D721Med (cell line): Measurements from ENCODE around the gene SLC25A26.

Experiments
- DNase-seq: peaks from one replicate; pipeline ENCODE4 v3.0.0; 2011; ENCODE audit warnings: low spot score; ENCODE audit not compliant: insufficient read length
- FAIRE-seq: peaks from 2 replicates; lab custom pipeline; 2011; peaks lifted over from hg19 to GRCh38; lab: Jason Lieb, UNC
- TF ChIP-seq, protein P1 (sequence below): IDR thresholded peaks from 2 replicates; pipeline ENCODE4 v1.5.1; 2012; ENCODE audit warnings: mild to moderate bottlenecking, control low read depth; ENCODE audit not compliant: insufficient read depth; ENCODE audit errors: missing control alignments

Gene SLC25A26

DNA sequence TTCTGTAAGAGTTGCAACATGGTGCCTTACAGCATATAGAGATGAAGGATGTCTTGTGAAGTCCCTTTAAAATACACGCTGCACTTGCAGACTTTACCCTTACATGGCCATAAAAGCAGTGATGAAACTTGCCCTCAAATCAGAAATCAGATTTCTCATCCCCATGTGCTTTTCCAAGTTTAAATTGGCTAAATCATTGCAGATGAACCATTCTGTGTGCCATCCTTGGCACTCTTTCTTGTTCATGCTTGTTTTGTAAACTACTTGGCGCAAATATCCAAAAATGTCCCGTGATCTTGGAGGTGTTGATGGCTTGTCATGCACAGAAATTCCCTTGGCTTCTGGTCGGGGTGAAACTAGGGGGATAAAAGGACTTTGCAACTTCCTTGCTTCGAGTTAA, 144.3 kb downstream of the SLC25A26 start:
- no peak for FAIRE-seq
- TF ChIP-seq, protein P1, sequence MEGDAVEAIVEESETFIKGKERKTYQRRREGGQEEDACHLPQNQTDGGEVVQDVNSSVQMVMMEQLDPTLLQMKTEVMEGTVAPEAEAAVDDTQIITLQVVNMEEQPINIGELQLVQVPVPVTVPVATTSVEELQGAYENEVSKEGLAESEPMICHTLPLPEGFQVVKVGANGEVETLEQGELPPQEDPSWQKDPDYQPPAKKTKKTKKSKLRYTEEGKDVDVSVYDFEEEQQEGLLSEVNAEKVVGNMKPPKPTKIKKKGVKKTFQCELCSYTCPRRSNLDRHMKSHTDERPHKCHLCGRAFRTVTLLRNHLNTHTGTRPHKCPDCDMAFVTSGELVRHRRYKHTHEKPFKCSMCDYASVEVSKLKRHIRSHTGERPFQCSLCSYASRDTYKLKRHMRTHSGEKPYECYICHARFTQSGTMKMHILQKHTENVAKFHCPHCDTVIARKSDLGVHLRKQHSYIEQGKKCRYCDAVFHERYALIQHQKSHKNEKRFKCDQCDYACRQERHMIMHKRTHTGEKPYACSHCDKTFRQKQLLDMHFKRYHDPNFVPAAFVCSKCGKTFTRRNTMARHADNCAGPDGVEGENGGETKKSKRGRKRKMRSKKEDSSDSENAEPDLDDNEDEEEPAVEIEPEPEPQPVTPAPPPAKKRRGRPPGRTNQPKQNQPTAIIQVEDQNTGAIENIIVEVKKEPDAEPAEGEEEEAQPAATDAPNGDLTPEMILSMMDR = no peak
- no peak for DNase-seq

DNA sequence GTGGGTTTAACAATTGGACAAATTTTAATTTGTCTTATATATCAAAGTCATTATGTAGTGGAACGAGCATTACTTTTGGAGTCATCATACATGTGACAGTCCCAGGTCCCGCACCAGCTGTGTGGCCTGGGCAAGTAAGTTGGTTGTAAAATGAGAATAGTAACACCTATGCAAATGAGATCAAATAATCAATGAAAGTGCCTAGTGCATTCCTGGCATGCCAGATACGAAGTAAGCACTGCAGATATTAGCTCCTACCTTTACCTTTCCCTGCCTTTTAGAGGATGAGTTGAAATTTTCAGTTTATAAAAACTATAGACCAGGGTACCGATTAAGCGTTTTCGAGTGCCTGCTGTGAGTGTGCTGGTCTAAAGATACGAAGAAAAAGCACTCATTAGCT, 145.9 kb downstream of the SLC25A26 start:
- TF ChIP-seq, protein P1 = no peak
- FAIRE-seq (no peak), DNase-seq (no peak)

DNA sequence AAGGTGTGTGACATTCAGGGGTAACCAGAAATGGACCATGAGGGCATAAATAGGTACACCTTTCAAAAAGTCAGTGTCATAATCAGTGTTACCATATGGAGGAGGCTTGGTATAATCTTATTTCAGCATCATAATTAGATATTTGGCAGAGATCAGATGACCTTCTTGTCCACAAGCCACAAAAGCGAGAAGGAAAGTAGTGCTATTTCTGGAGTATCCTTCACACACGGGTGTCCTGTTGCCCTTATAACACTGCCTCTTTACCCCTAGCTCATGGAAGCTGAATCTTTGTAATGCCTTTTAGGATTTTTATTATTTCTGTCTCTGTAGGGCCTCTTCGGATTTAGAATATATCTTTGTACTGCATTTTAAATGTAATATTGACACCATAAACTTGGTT, 147.2 kb downstream of the SLC25A26 start:
- TF ChIP-seq, protein P1 = no peak
- DNase-seq (no peak), FAIRE-seq (no peak)

DNA sequence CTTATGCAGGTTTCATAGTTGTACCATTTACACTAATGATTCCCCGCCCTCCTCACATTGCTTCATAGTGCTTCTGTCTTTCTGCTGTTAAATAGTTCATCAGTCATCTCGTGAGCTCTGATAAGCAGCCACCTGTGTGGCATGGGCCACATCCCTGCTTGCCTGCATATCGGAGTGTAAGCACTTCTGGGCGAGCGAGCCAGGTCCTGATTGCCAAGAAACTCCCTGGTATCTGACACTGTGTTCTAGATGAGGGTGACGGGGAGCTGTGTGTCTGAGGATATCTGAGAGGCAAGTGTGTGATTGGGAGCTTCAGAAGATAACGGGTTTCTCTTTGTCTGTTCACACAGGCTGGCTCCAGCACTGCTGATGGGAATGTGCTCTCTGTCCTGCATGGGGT, 149.4 kb downstream of the SLC25A26 start:
- TF ChIP-seq, protein P1 = no peak
- DNase-seq = no peak
- FAIRE-seq = no peak

DNA sequence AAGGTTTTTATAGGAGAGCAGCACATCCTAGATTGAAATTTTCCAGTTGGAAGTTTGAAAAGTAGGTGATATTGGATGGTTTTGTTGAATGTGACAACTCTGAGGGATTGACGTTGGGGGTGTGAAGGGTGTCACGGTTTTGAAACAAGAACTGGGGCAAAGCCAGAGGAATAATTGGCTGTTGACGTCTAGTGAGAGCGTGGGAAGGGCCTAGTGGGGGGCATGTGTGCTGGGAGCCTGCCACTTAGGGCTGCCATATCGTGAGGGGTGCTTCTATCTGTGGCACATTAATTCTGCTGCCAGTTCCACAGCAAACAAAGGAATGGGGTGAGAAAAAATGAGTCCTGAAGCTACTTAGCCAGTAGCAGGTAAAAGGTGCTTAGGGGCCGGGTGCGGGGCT, 150.6 kb downstream of the SLC25A26 start:
- FAIRE-seq = no peak
- no peak for DNase-seq

DNA sequence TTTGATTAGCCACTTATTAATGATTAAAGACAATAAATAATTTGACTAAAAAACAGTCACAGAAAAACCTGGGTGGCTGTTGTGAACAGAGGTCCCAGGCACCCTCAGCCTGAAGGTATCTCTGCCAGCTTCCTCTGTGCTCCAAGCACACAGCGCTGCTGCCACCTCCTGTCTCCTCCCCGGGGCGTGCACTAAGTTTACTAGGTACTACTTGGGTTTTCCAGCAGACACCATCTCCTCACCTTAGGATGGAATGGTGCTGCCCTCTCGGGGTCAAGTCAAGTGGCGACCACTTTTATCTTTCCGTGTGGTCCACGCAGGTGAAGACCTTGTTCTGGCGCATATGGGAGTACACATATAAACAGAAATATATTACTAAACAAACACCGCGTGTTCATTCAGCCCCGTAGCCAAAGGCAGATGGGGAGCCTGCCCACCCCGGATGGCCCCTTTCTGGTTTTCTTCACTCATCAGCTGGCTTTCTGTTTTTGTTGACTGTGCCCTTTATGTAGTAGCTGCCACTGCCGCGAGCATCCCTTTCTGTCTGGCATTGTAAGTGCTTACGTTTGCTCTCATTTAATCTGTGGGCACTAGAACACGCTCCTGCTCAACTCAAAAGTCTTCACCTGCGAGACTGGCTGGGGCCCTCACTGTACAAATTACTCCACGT, 152.0 kb downstream of the SLC25A26 start:
- FAIRE-seq (no peak), DNase-seq (no peak)
- TF ChIP-seq, protein P1 = no peak

More for the DNA sequence above, 150.6 kb downstream of the SLC25A26 start:
- TF ChIP-seq, protein P1 = no peak

DNA sequence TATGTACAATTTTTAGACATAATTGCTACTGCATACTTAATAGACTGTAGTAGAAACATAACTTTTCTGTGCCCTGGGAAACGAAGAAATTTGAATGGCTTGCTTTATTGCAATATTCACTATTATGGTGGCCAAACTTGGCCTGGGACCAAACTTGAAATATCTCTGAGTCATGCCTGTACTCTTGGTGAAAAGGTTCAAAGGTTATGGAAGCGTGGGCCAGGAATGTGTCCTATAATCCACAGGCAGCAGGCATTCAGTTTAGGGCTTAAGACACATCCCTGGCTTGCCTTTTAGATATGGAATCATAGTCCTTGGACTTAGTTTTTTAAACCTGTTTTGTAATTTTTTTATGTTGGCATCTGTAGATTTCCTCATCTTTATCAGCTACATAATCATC, 155.8 kb downstream of the SLC25A26 start:
- FAIRE-seq = no peak
- DNase-seq = no peak
- TF ChIP-seq, protein P1 = no peak
